Stromal cell of bone marrow (primary cell): Measurements from ENCODE around the gene MCAM.

Experiments used
- DNase-seq: peaks from one replicate; pipeline ENCODE4 v3.0.0-alpha.2; 2012; ENCODE audit warnings: low read depth

MCAM gene

GRCh38 chr11:119345685-119346084, 28.8 kb upstream of the MCAM start:
- DNase-seq, result no peak

- DNase-seq, result no peak
Measured at GRCh38 chr11:119344291-119345010, 27.5 kb upstream of the MCAM start.

DNA sequence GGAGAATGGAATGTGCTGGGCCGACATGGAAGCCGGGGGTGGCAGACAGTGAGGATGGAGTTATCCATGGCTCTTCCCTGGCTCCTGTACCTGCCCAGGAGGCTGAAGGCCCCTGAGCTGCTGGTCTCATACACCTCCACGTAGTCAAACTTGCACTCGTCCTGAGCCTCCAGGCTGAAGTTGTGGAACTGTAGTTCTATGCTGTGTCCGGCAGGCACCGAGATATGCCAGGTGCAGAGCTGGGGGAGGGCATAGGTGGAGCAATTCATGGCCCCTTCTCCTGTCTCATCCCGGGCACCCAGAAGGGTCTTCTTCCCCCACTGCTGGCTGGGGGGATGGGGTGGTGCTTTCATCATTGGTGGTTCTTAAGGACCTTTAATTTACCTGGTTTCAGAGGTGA, 26.8 kb upstream of the MCAM start:
- DNase-seq, result no peak

- no peak for DNase-seq
Measured at GRCh38 chr11:119342362-119343130, 25.6 kb upstream of the MCAM start.

DNA sequence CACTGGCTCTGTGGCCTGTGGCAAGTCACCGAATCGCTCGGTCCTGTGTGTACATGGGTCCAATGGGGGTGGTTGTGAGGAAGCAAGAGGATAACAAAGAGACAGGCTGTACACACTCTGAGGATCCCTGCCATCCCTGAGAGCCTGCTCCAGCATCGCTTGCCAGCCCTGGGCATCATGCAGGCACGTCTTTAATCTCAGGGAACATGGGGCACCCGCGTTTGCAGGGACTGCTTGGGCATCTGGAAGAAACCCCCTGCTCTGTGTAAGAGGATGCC, 25.0 kb upstream of the MCAM start:
- no peak for DNase-seq

GRCh38 chr11:119341222-119342022, 24.5 kb upstream of the MCAM start:
- DNase-seq, result no peak

DNA sequence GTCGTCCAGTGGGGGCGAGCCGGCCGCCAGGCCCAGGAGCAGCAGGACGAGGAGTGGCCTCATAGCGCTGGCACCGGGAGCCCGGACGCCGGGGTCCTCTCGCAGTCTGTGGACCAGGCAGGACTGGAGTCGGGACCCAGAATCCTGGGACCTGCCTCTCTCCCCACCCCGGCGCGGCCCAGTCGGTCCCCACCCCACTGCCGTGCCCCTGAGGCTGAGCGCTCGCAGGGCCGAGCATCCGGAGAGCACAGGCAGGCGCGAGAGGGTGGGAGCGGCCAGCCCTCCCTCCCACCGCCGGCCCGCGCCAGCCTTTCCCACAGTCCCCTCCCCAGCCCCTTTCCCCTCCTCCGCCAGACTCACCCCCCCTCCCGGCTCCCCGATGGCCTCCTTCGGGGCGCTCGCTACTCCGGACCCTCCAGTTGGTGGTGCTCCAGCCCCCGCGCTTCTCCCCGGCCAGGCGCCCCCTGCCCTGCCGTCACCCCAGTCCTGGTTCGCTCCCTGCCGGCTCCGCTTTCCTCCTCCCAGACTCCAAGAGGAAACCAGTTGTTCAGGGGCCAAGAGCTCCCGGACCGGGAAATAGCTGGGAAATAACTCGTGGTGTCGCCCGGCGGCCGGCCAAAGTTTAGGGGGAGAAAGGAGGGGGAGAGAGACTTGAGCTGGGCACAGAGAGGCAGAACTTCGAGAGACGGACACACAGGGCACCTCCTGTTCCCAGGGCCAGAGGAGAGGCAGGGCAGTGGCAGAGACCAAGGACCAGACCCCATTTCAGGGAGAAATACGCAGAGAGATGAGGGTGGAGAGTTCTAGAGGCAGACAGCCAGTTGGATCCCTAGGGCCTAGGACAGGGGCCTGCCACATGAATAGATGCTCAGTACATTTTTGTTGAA, 23.6 kb upstream of the MCAM start, which contains the start of gene C1QTNF5:
C1QTNF5 (minus strand) TSS at position 549 of the 887 bp plus-strand sequence; CDS start at position 63, 486 bp downstream.
- DNase-seq, result no peak

DNA sequence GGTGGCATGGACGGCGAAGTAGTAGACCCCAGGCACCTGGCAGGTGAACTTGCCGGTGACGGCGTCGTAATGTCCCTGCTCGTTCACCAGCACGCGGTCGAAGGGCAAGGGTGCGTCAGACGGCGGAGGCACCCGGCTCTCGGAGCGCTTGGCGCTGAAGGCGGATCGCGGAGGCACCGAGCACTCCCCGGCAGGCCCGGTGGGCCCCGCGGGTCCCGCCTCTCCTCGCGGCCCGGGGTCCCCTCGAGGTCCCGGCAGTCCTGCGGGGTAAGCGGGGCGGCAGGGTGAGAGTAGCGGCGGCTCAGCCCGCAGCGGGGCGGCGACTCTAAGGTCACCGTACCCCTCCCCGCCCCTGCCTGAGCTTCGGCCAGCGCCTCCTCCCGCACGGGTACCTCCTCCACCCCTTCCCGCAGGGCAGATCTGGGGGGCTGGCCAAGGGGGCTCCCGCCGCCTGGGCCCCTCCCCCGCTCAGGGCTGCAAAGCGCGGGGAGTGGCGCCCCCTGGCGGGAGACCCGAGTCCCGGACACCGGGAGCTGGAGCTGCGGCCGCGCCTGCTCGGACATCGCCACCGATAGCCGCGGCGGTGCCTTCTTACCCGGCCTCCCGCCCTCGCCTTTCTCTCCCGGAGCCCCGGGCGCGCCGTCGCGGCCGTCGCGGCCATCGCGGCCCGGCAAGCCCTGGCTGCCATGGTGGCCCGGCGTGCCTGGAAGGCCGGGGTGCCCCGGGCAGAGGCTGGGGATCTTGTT, 22.8 kb upstream of the MCAM start:
- no peak for DNase-seq

- DNase-seq, result no peak
Measured at GRCh38 chr11:119338965-119339588, 22.1 kb upstream of the MCAM start.

GRCh38 chr11:119338318-119338890, 21.5 kb upstream of the MCAM start:
- peak; percentile 63 for DNase-seq

- no peak for DNase-seq
Measured at GRCh38 chr11:119337581-119338317, 20.8 kb upstream of the MCAM start.

DNA sequence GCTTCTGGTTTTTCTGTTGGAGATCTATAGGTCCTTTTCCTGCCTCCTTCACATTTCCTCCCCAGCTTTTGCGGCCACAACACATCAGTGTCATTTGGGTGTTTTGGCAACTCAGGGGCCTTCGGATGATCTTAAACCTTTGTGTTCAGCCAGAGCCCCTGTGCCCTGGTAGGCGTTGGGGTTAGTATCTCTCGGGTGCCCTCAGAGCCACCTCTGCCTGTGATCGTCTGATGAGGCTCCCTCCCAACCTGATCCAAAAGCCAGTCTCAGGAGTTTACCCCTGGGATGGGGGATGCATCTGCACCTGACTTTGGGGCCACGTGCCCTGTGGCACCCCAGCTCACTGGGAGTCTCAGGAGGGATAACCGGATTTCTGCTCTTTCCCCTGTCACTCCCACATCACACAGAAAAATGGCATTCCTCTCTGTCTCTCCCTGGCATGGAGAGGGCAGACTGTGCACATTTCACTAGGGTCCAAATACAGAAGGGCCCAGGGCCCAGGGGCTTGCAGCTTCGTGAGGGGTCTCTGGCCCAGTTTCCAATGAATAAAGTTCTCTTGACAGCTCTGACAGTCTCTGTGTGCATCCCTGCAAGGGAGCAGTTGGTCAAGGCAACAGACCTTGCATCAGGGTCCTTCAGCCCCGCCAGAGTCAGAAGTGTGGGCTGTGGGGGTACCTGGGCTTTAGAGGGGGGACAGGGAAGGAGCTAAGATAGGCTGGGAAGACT, 20.0 kb upstream of the MCAM start:
- DNase-seq, result no peak

DNA sequence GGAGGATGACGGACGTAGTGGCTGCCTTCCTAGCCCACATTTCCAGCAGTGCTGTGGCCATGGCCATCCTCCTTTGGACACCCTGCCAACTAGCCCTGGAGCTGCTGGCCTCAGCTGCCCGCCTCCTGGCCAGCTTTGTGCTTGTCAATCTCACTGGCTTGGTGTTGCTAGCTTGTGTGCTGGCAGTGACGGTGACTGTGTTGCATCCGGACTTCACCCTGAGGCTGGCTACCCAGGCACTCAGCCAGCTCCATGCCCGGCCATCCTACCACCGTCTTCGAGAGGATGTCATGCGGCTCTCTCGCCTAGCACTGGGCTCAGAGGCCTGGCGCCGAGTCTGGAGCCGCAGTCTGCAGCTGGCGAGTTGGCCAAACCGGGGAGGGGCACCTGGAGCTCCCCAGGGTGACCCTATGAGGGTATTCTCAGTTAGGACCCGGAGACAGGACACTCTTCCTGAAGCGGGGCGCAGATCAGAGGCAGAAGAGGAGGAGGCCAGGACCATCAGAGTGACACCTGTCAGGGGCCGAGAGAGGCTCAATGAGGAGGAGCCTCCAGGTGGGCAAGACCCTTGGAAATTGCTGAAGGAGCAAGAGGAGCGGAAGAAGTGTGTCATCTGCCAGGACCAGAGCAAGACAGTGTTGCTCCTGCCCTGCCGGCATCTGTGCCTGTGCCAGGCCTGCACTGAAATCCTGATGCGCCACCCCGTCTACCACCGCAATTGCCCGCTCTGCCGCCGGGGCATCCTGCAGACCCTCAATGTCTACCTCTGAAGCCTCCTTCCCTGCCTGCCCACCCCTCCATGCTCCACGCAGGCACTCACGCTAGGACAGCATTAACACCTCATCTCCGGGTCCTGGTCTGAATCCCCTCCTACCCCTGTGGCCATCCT, 19.0 kb upstream of the MCAM start:
- no peak for DNase-seq

DNA sequence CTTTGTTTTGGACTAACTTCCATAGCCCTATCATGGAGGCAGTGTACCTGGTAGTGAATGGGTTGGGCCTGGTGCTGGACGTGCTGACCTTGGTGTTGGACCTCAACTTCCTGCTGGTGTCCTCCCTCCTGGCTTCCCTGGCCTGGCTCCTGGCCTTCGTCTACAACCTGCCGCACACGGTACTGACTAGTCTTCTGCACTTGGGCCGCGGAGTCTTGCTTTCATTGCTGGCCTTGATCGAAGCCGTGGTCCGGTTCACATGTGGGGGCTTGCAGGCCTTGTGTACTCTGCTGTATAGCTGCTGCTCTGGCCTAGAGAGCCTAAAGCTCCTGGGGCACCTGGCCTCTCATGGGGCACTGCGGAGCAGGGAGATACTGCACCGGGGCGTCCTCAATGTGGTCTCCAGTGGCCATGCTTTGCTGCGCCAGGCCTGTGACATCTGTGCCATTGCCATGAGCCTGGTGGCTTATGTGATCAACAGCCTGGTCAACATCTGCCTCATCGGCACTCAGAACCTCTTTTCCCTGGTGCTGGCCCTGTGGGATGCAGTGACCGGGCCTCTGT, 18.2 kb upstream of the MCAM start:
- DNase-seq, result no peak

DNA sequence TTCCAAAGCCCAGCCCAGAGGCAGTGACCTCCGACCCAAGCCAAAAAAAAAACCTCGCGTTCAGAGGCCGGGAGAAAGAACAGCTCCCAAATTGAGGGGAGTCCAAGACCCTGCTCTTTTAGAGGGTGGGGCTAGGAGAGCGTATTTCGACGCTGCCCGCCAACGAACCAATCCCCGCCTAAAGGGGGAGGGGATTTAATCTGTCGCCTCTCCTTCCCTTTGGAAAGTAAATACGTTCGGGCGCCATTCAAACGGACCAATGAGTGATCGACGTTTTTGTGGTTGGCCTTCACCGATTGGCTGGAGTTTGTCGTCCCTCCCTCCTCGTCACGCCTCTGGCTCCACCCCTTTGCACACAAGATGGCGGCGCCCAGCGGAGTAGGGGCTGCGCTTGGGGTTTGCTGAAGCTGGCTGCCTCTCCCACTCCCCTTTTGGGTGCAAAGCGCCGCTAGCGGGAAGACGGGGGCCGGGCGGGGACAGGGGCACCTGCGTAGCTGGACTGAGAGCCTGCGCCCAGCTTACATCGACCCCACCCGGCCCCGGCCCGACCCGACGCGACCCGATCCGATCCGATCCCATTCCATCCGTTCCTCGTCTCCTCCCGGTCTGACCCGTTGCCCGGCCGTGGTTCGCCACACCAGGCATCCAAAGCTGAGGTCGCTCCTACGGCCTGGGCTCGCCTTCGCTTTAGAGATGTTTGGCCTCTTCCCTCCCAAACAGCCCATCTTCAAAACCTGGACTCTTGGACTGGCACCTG, 17.4 kb upstream of the MCAM start, which contains the start of gene RNF26:
RNF26 (plus strand) TSS at position 354 of the 757 bp plus-strand sequence. CDS start 596 bp downstream, outside the sequence.
- DNase-seq, result peak; percentile 97

GRCh38 chr11:119332111-119332765, 15.3 kb upstream of the MCAM start:
- DNase-seq, result no peak
